Measurements from ENCODE around the gene SLC6A19. TPM values are rescaled to one million over a fixed set of nuclear protein-coding genes. Genes with fewer than 3 reads are reported as not detected.

The SLC6A19 gene
- total and polyA plus RNA-seq, 12 donors = 0.11 TPM; not detected in 11

- 81 to 89% methylated on average over 13 of the region's 13 CpGs for WGBS, 2 donors
Measured at GRCh38 chr5:1257841-1258240, 56.4 kb downstream of the SLC6A19 start.

GRCh38 chr5:1259806-1260480, 58.5 kb downstream of the SLC6A19 start:
- no peak overlapping the region for H3K4me3 ChIP-seq
- H3K9me3 ChIP-seq = peaks cover 0 to 37% (median 18%) of the 10 kb centered on the region in 11 donors
- intact Hi-C loops (cut with DNase I) = no loop called here
- H3K36me3 ChIP-seq = no peaks in the 10 kb centered on the region
- no peaks in the 10 kb centered on the region for H3K4me1 ChIP-seq
- H3K27ac ChIP-seq = no peak overlapping the region
- no peak for DNase-seq
- WGBS, 2 donors = 95 to 96% methylated on average over 22 to 23 of the region's 23 CpGs
- TF ChIP-seq CTCF (IDR thresholded peaks at IDR 0.05) = no peak
- ATAC-seq = no peak
- peaks cover 0 to 5% (median 0%) of the 10 kb centered on the region in 7 donors for H3K27me3 ChIP-seq

More at GRCh38 chr5:1257841-1258240, 56.4 kb downstream of the SLC6A19 start:
- peaks cover 0 to 7% (median under 1%) of the 10 kb centered on the region in 7 donors for H3K27me3 ChIP-seq
- no peak for TF ChIP-seq CTCF (IDR thresholded peaks at IDR 0.05)
- H3K36me3 ChIP-seq = no peaks in the 10 kb centered on the region
- H3K27ac ChIP-seq = no peak overlapping the region
- no peak overlapping the region for H3K4me3 ChIP-seq
- peaks cover 0 to 24% (median 15%) of the 10 kb centered on the region in 11 donors for H3K9me3 ChIP-seq
- DNase-seq = no peak
- no peak for ATAC-seq
- H3K4me1 ChIP-seq = no peaks in the 10 kb centered on the region
- intact Hi-C loops (cut with DNase I) = no loop called here

GRCh38 chr5:1261643-1262042, 60.2 kb downstream of the SLC6A19 start:
- H3K4me3 ChIP-seq = no peak overlapping the region
- TF ChIP-seq CTCF (IDR thresholded peaks at IDR 0.05) = no peak
- H3K9me3 ChIP-seq = peaks cover 0 to 37% (median 18%) of the 10 kb centered on the region in 11 donors
- no peaks in the 10 kb centered on the region for H3K4me1 ChIP-seq
- intact Hi-C loops (cut with DNase I) = no loop called here
- WGBS, 2 donors = 84 to 86% methylated on average over 10 of the region's 10 CpGs
- no peak for ATAC-seq
- no peaks in the 10 kb centered on the region for H3K36me3 ChIP-seq
- no peak overlapping the region for H3K27ac ChIP-seq
- H3K27me3 ChIP-seq = peaks cover 0 to 5% (median 0%) of the 10 kb centered on the region in 7 donors
- DNase-seq = no peak

- Histone ChIP-seq H3K36me3 (no peaks in the 10 kb centered on the region), H3K27ac (no peak overlapping the region), H3K27me3 (peaks cover 0 to 5% (median 0%) of the 10 kb centered on the region in 7 donors), H3K4me3 (no peak overlapping the region), H3K4me1 (no peaks in the 10 kb centered on the region), H3K9me3 (peaks cover 0 to 37% (median 18%) of the 10 kb centered on the region in 11 donors)
- DNase-seq (no peak), ATAC-seq (no peak)
- TF ChIP-seq CTCF (IDR thresholded peaks at IDR 0.05) = no peak
- WGBS, 2 donors = 88 to 89% methylated on average over 1 of the region's 1 CpG
- intact Hi-C loops (cut with DNase I) = no loop called here
Measured at GRCh38 chr5:1262381-1262780, 61.0 kb downstream of the SLC6A19 start.
